ENCODE data around the gene VPS51. TPM values are rescaled to one million over a fixed set of nuclear protein-coding genes. Genes with fewer than 3 reads are reported as not detected.

VPS51 gene
- polyA plus RNA-seq, 4 donors, result 111 to 159 (median 136) TPM

DNA sequence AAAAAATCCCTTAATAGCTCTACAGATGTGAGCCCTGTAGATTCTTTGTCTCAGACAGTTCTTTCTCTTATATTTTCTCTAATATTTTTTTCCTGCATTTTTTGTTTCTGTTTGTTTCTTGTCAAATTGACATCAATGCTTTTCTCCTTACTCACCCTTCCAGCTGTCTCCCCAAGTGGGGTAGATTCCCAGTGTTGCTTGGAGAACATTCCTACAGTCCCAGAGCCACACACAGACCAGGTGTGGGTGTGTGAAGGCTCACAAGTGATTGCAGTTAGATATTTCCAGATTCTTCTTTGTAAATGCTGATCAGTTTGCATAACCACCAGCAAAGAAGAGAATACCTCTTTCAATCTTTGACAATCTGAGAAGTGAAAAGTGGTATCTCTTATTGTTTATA, 7.5 kb downstream of the VPS51 start:
- H3K4me1 ChIP-seq (ENCODE audit: control insufficient read depth in 3 of 3, insufficient read depth in 2 of 3, low read depth in 1 of 3, low read length in 2 of 3), result no peaks in the 10 kb centered on the region
- H3K27me3 ChIP-seq (ENCODE audit: control insufficient read depth in 3 of 3, insufficient read depth in 3 of 3, low read length in 3 of 3), result no peaks in the 10 kb centered on the region
- H3K36me3 ChIP-seq (ENCODE audit: control insufficient read depth in 3 of 3, insufficient read depth in 2 of 3, low read depth in 1 of 3, low read length in 3 of 3), result peaks cover 5 to 62% (median 12%) of the 10 kb centered on the region in 3 donors
- H3K9me3 ChIP-seq (ENCODE audit: control insufficient read depth in 2 of 2, insufficient read depth in 1 of 2, low read depth in 1 of 2, low read length in 1 of 2), result no peaks in the 10 kb centered on the region
- FAIRE-seq (no peak), DNase-seq (no peak)
- H3K4me3 ChIP-seq (ENCODE audit: low read depth in 1 of 3, low read length in 3 of 3), result no peak overlapping the region
- H3K27ac ChIP-seq (ENCODE audit: low read depth in 1 of 3, low read length in 2 of 3), result no peak overlapping the region

DNA sequence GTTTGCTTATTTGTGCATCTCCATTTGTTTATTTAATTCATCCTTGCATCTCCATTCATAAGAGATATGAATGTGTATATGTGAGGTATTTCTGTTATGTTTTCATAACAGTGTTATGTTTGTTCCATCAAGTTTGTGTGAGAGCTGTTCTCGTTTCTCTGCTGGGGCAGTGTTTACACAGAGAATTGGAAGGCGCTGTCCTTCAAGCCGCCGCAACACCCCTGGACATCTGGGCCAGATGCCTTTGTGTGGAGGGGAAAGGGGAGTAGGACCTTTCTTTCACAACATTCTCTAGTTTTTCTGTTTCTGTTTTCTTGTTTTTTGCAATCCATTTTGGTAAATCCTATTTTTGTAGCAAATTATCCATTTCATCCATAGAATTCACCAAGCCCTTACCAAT, 8.6 kb downstream of the VPS51 start:
- Histone ChIP-seq H3K4me1 (ENCODE audit: control insufficient read depth in 3 of 3, insufficient read depth in 2 of 3, low read depth in 1 of 3, low read length in 2 of 3) (no peaks in the 10 kb centered on the region), H3K9me3 (ENCODE audit: control insufficient read depth in 2 of 2, insufficient read depth in 1 of 2, low read depth in 1 of 2, low read length in 1 of 2) (no peaks in the 10 kb centered on the region), H3K36me3 (ENCODE audit: control insufficient read depth in 3 of 3, insufficient read depth in 2 of 3, low read depth in 1 of 3, low read length in 3 of 3) (peaks cover 5 to 64% (median 14%) of the 10 kb centered on the region in 3 donors), H3K27me3 (ENCODE audit: control insufficient read depth in 3 of 3, insufficient read depth in 3 of 3, low read length in 3 of 3) (no peaks in the 10 kb centered on the region), H3K27ac (ENCODE audit: low read depth in 1 of 3, low read length in 2 of 3) (no peak overlapping the region), H3K4me3 (ENCODE audit: low read depth in 1 of 3, low read length in 3 of 3) (no peak overlapping the region)
- FAIRE-seq (no peak), DNase-seq (no peak)
- 76 to 78% (median 78%) methylated on average over 4 of the region's 4 CpGs for WGBS, 3 donors

GRCh38 chr11:65107078-65107477, 11.1 kb downstream of the VPS51 start:
- H3K27me3 ChIP-seq (ENCODE audit: control insufficient read depth in 3 of 3, insufficient read depth in 3 of 3, low read length in 3 of 3), result no peaks in the 10 kb centered on the region
- FAIRE-seq (no peak), DNase-seq (no peak)
- WGBS, 3 donors, result 94 to 97% (median 96%) methylated on average over 15 of the region's 15 CpGs
- H3K9me3 ChIP-seq (ENCODE audit: control insufficient read depth in 2 of 2, insufficient read depth in 1 of 2, low read depth in 1 of 2, low read length in 1 of 2), result no peaks in the 10 kb centered on the region
- no peak overlapping the region for H3K27ac ChIP-seq (ENCODE audit: low read depth in 1 of 3, low read length in 2 of 3)
- no peak overlapping the region for H3K4me3 ChIP-seq (ENCODE audit: low read depth in 1 of 3, low read length in 3 of 3)
- peaks cover 5 to 71% (median 14%) of the 10 kb centered on the region in 3 donors for H3K36me3 ChIP-seq (ENCODE audit: control insufficient read depth in 3 of 3, insufficient read depth in 2 of 3, low read depth in 1 of 3, low read length in 3 of 3)
- peaks cover 0 to 16% (median 2%) of the 10 kb centered on the region in 3 donors for H3K4me1 ChIP-seq (ENCODE audit: control insufficient read depth in 3 of 3, insufficient read depth in 2 of 3, low read depth in 1 of 3, low read length in 2 of 3)

GRCh38 chr11:65107751-65108468, 11.9 kb downstream of the VPS51 start:
- no peaks in the 10 kb centered on the region for H3K9me3 ChIP-seq (ENCODE audit: control insufficient read depth in 2 of 2, insufficient read depth in 1 of 2, low read depth in 1 of 2, low read length in 1 of 2)
- H3K27me3 ChIP-seq (ENCODE audit: control insufficient read depth in 3 of 3, insufficient read depth in 3 of 3, low read length in 3 of 3), result no peaks in the 10 kb centered on the region
- peaks cover 0 to 20% (median 4%) of the 10 kb centered on the region in 3 donors for H3K4me1 ChIP-seq (ENCODE audit: control insufficient read depth in 3 of 3, insufficient read depth in 2 of 3, low read depth in 1 of 3, low read length in 2 of 3)
- no peak overlapping the region for H3K4me3 ChIP-seq (ENCODE audit: low read depth in 1 of 3, low read length in 3 of 3)
- FAIRE-seq, result no peak
- peaks cover 5 to 63% (median 14%) of the 10 kb centered on the region in 3 donors for H3K36me3 ChIP-seq (ENCODE audit: control insufficient read depth in 3 of 3, insufficient read depth in 2 of 3, low read depth in 1 of 3, low read length in 3 of 3)
- no peak for DNase-seq
- WGBS, 3 donors, result 95 to 96% (median 95%) methylated on average over 45 to 52 of the region's 52 CpGs
- H3K27ac ChIP-seq (ENCODE audit: low read depth in 1 of 3, low read length in 2 of 3), result no peak overlapping the region

- Histone ChIP-seq H3K36me3 (ENCODE audit: control insufficient read depth in 3 of 3, insufficient read depth in 2 of 3, low read depth in 1 of 3, low read length in 3 of 3) (peaks cover 5 to 62% (median 14%) of the 10 kb centered on the region in 3 donors), H3K4me3 (ENCODE audit: low read depth in 1 of 3, low read length in 3 of 3) (no peak overlapping the region), H3K27me3 (ENCODE audit: control insufficient read depth in 3 of 3, insufficient read depth in 3 of 3, low read length in 3 of 3) (no peaks in the 10 kb centered on the region), H3K9me3 (ENCODE audit: control insufficient read depth in 2 of 2, insufficient read depth in 1 of 2, low read depth in 1 of 2, low read length in 1 of 2) (no peaks in the 10 kb centered on the region), H3K4me1 (ENCODE audit: control insufficient read depth in 3 of 3, insufficient read depth in 2 of 3, low read depth in 1 of 3, low read length in 2 of 3) (peaks cover 0 to 26% (median 11%) of the 10 kb centered on the region in 3 donors), H3K27ac (ENCODE audit: low read depth in 1 of 3, low read length in 2 of 3) (no peak overlapping the region)
- FAIRE-seq (no peak), DNase-seq (no peak)
- 94 to 96% (median 95%) methylated on average over 30 to 38 of the region's 38 CpGs for WGBS, 3 donors
Observed at GRCh38 chr11:65108469-65109123, 12.6 kb downstream of the VPS51 start.

DNA sequence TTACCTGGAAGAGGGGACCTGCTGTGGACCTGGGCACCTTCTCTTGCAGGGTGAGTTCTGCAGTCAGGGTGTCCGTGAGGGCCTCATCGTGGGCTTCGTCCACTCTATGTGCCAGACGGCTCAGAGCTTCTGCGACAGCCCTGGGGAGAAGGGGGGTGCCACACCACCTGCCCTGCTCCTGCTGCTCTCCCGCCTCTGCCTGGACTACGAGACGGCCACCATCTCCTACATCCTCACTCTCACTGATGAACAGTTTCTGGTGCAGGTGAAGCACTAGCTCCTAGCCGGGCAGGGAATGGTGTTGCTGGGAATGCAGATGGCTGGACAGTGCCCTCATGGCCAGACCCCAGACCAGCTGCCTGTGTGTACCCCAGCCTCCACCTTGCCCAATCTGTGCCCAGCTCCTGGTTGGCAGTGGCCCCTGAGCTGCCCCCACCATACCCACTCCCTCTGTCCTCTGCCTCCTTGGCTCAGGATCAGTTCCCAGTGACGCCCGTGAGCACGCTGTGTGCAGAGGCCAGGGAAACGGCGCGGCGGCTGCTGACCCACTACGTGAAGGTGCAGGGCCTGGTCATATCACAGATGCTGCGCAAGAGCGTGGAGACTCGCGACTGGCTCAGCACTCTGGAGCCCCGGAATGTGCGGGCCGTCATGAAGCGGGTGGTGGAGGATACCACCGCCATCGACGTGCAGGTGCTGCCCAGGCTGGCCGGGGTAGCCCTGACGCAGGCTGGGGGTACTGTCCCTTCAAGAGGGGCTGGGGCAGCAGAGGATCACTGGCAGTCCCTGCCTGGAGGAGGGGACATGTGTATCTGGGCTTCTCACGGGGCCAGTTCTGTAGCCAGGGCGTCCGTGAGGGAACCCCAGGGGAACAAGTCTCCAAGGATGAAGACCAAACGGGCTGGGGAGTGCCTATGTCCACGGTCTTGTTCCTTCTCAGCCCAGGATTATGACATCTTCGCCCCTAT, 13.5 kb downstream of the VPS51 start:
- Histone ChIP-seq H3K27me3 (ENCODE audit: control insufficient read depth in 3 of 3, insufficient read depth in 3 of 3, low read length in 3 of 3) (no peaks in the 10 kb centered on the region), H3K4me1 (ENCODE audit: control insufficient read depth in 3 of 3, insufficient read depth in 2 of 3, low read depth in 1 of 3, low read length in 2 of 3) (peaks cover 0 to 32% (median 11%) of the 10 kb centered on the region in 3 donors), H3K27ac (ENCODE audit: low read depth in 1 of 3, low read length in 2 of 3) (no peak overlapping the region), H3K9me3 (ENCODE audit: control insufficient read depth in 2 of 2, insufficient read depth in 1 of 2, low read depth in 1 of 2, low read length in 1 of 2) (no peaks in the 10 kb centered on the region), H3K4me3 (ENCODE audit: low read depth in 1 of 3, low read length in 3 of 3) (no peak overlapping the region), H3K36me3 (ENCODE audit: control insufficient read depth in 3 of 3, insufficient read depth in 2 of 3, low read depth in 1 of 3, low read length in 3 of 3) (peaks cover 5 to 65% (median 14%) of the 10 kb centered on the region in 3 donors)
- FAIRE-seq, result no peak
- no peak for DNase-seq
- WGBS, 3 donors, result 91 to 92% (median 91%) methylated on average over 36 of the region's 36 CpGs

DNA sequence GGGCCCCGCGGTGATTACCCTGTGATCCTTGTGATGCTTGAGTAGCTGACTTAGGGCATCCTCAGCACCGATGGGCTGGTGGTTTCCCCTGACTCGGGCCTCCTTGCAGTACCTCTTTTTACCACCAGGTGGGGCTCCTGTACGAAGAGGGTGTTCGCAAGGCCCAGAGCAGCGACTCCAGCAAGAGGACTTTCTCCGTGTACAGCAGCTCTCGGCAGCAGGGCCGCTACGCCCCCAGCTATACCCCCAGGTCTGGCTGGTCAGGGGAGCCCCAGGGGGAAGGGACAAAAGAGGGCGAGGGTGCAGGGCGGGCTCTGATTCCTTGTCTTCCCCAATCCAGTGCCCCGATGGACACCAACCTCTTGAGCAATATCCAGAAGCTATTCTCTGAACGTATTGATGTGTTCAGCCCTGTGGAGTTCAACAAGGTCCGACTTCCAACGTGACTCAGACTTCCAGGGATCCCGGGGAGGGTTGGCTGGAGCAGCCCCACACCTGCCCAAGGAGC, 14.4 kb downstream of the VPS51 start:
- Histone ChIP-seq H3K4me3 (ENCODE audit: low read depth in 1 of 3, low read length in 3 of 3) (no peak overlapping the region), H3K27me3 (ENCODE audit: control insufficient read depth in 3 of 3, insufficient read depth in 3 of 3, low read length in 3 of 3) (no peaks in the 10 kb centered on the region), H3K9me3 (ENCODE audit: control insufficient read depth in 2 of 2, insufficient read depth in 1 of 2, low read depth in 1 of 2, low read length in 1 of 2) (no peaks in the 10 kb centered on the region), H3K36me3 (ENCODE audit: control insufficient read depth in 3 of 3, insufficient read depth in 2 of 3, low read depth in 1 of 3, low read length in 3 of 3) (peaks cover 5 to 70% (median 14%) of the 10 kb centered on the region in 3 donors), H3K27ac (ENCODE audit: low read depth in 1 of 3, low read length in 2 of 3) (peak overlapping the region in 2 of 3 donors; percentile 64 to 77), H3K4me1 (ENCODE audit: control insufficient read depth in 3 of 3, insufficient read depth in 2 of 3, low read depth in 1 of 3, low read length in 2 of 3) (peaks cover 0 to 32% (median 11%) of the 10 kb centered on the region in 3 donors)
- peak; percentile 86 to 92 for DNase-seq
- no peak for FAIRE-seq
- 6 to 12% (median 7%) methylated on average over 15 to 18 of the region's 18 CpGs for WGBS, 3 donors
